ENCODE measurements around the gene TUBB6.

GRCh38 chr18:12315911-12316310, 7.9 kb downstream of the TUBB6 start:
- TF ChIP-seq POLR2A (IDR thresholded peaks at IDR 0.05; ENCODE audit: extremely low read depth, insufficient read length), result no peak
- no peak for TF ChIP-seq CTCF (IDR thresholded peaks at IDR 0.05; ENCODE audit: low read depth, low read length)
- TF ChIP-seq MAX (IDR thresholded peaks at IDR 0.05; ENCODE audit: low read depth, low read length), result no peak
- TF ChIP-seq MYC (IDR thresholded peaks at IDR 0.05; ENCODE audit: low read depth, low read length), result no peak
